ENCODE measurements around the gene WDR93.

The WDR93 gene

DNA sequence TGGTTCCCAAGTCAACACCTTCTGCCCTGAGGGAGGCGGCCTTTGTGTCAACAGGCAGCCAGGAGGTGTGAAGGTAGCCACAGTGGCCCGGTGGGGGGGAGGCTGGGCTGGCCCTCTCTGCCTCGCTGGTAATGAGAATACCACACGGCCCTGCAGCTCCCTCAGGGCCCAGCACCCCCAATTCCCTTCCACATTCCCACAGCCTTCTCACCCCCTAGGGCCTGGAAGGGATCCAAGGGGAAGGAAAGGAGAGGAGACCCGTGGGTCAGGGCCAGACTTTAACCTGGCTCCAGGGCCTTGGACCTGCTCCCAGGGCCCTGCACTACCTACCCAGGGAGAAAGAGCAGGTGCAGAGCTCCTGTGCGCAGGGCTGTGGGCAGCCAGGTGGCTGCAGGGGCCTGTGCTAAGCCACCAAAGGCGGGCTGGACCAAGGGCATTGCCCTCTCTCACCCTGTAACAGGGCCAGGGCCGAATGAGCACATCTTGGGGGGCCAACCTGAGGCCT, 76.9 kb downstream of the WDR93 start:
- DNase-seq (ENCODE audit: low spot score): no peak
- TF ChIP-seq, protein P1, sequence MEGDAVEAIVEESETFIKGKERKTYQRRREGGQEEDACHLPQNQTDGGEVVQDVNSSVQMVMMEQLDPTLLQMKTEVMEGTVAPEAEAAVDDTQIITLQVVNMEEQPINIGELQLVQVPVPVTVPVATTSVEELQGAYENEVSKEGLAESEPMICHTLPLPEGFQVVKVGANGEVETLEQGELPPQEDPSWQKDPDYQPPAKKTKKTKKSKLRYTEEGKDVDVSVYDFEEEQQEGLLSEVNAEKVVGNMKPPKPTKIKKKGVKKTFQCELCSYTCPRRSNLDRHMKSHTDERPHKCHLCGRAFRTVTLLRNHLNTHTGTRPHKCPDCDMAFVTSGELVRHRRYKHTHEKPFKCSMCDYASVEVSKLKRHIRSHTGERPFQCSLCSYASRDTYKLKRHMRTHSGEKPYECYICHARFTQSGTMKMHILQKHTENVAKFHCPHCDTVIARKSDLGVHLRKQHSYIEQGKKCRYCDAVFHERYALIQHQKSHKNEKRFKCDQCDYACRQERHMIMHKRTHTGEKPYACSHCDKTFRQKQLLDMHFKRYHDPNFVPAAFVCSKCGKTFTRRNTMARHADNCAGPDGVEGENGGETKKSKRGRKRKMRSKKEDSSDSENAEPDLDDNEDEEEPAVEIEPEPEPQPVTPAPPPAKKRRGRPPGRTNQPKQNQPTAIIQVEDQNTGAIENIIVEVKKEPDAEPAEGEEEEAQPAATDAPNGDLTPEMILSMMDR (IDR thresholded peaks at IDR 0.05; ENCODE audit: borderline replicate concordance, control extremely low read depth, extremely low read depth, insufficient read depth, missing control alignments): no peak
- in situ Hi-C loops (cut with MboI; ENCODE audit: low sequenced_read_pairs, unreplicated experiment): no loop called here

DNA sequence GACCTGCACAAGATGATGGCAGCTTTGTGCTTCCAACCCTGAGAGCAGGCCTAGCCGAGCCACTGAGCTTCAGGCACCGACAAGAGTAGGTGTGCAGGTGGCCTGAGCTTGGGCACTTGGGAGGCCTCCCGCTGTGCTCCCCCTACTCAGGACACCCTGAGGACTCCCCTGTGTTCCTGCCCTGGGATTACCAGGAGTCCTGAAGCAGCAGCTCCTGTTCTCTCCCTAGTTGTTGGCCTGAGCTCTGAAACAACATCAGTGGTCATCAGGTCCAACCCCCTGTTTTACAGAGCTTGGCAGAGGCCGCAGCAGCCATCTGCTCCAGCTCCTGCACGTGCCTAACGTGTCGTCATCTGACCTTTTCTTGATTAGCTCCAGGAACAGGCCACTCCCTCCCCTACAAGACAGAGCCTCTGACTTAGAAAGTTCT, 77.5 kb downstream of the WDR93 start:
- TF ChIP-seq, protein P1 (IDR thresholded peaks at IDR 0.05; ENCODE audit: borderline replicate concordance, control extremely low read depth, extremely low read depth, insufficient read depth, missing control alignments): no peak
- DNase-seq (ENCODE audit: low spot score): no peak
- in situ Hi-C loops (cut with MboI; ENCODE audit: low sequenced_read_pairs, unreplicated experiment): no loop called here

DNA sequence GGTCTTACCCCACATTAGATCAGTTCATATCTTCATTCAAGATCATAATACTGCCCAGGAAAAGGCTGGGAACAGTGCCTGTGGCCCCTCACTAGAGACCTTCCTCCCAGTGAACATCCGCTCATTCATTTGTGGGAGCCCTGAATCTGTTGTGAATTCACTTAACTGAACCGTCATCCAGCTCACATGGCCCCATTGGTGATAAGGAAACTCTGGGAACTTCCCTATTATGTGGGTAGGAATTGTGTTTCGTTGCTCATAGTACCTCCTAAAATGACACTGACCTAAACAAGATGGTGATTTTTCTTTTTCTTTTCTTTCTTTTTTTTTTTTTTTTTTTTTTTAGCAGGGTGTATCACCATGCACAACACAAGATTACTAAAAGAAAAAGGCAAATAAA, 78.8 kb downstream of the WDR93 start:
- TF ChIP-seq, protein P1 (IDR thresholded peaks at IDR 0.05; ENCODE audit: borderline replicate concordance, control extremely low read depth, extremely low read depth, insufficient read depth, missing control alignments): no peak
- in situ Hi-C loops (cut with MboI; ENCODE audit: low sequenced_read_pairs, unreplicated experiment): no loop called here
- DNase-seq (ENCODE audit: low spot score): no peak

- no peak for DNase-seq (ENCODE audit: low spot score)
- TF ChIP-seq, protein P1 (IDR thresholded peaks at IDR 0.05; ENCODE audit: borderline replicate concordance, control extremely low read depth, extremely low read depth, insufficient read depth, missing control alignments): no peak
- in situ Hi-C loops (cut with MboI; ENCODE audit: low sequenced_read_pairs, unreplicated experiment): no loop called here
Observed at GRCh38 chr15:89770041-89770440, 79.4 kb downstream of the WDR93 start.

- in situ Hi-C loops (cut with MboI; ENCODE audit: low sequenced_read_pairs, unreplicated experiment): no loop called here
- DNase-seq (ENCODE audit: low spot score): no peak
Observed at GRCh38 chr15:89772932-89773583, 82.4 kb downstream of the WDR93 start.

GRCh38 chr15:89774492-89774891, 83.9 kb downstream of the WDR93 start:
- TF ChIP-seq, protein P1 (IDR thresholded peaks at IDR 0.05; ENCODE audit: borderline replicate concordance, control extremely low read depth, extremely low read depth, insufficient read depth, missing control alignments): no peak
- DNase-seq (ENCODE audit: low spot score): no peak
- in situ Hi-C loops (cut with MboI; ENCODE audit: low sequenced_read_pairs, unreplicated experiment): no loop called here

More at GRCh38 chr15:89772932-89773583, 82.4 kb downstream of the WDR93 start:
- TF ChIP-seq, protein P1 (IDR thresholded peaks at IDR 0.05; ENCODE audit: borderline replicate concordance, control extremely low read depth, extremely low read depth, insufficient read depth, missing control alignments): no peak
